ENCODE measurements around the gene RDH11.

GRCh38 chr14:67680941-67681340, 14.6 kb downstream of the RDH11 start:
- TF ChIP-seq CTCF (optimal IDR thresholded peaks at IDR 0.05 in 1 of 3, IDR thresholded peaks at IDR 0.05 in 1 of 3, conservative IDR thresholded peaks at IDR 0.05 in 1 of 3; ENCODE audit: extremely low read depth in 1 of 3, insufficient read depth in 2 of 3, low read length in 3 of 3) (no peak), EZH2 (IDR thresholded peaks at IDR 0.05; ENCODE audit: low read length) (no peak)
